Ascending aorta (tissue), 2 donors: ENCODE data around the gene PSEN1. TPM values are rescaled to one million over a fixed set of nuclear protein-coding genes. Genes with fewer than 3 reads are reported as not detected.

Experiments
- DNase-seq, 2 donors: peaks; one replicate each; pipeline ENCODE4 v3.0.0-alpha.2; 2019; ENCODE audit warnings: low spot score in 2 of 2
- H3K27ac ChIP-seq, 2 donors: fragments of 200-600 bp; sonication (generic); one replicate each; pipeline ENCODE4 v1.5.1; 2016 to 2017; ENCODE audit warnings: mild to moderate bottlenecking in 1 of 2
- H3K27me3 ChIP-seq: fragments of 200-600 bp; sonication (generic); one replicate; pipeline ENCODE4 v1.5.1; 2017
- H3K36me3 ChIP-seq, 2 donors: fragments of 200-600 bp; sonication (generic); one replicate each; pipeline ENCODE4 v1.5.1; 2016
- H3K4me1 ChIP-seq, 2 donors: fragments of 200-600 bp; sonication (generic); one replicate each; pipeline ENCODE4 v1.5.1; 2016 to 2017; ENCODE audit warnings: mild to moderate bottlenecking in 1 of 2
- H3K4me3 ChIP-seq, 2 donors: fragments of 200-600 bp; sonication (generic); one replicate each; pipeline ENCODE4 v1.5.1; 2016 to 2017; ENCODE audit warnings: mild to moderate bottlenecking in 1 of 2
- H3K9me3 ChIP-seq, 2 donors: fragments of 200-600 bp; sonication (generic); one replicate each; pipeline ENCODE4 v1.5.1; 2016
- intact Hi-C: fragments of 100-400 bp; cut with DNase I; formaldehyde crosslinking; loops from one replicate; pipeline ENCODE4 v1.15.1; 2023
- total RNA-seq: library from RNA; depleted of rRNA; stranded (reverse); fragments of >200 nt; gene quantifications from one replicate; pipeline ENCODE4 v1.1.0, GENCODE V29; 2016
- TF ChIP-seq, protein P1 (sequence below), 3 experiments: fragments of 200-600 bp in 2 of 3; fragments of 450-650 bp in 1 of 3; sonication (generic) in 2 of 3; IDR thresholded peaks; one replicate each; pipeline ENCODE4 v1.5.1; 2016 to 2019; ENCODE audit warnings: antibody characterized with exemption in 3 of 3, mild to moderate bottlenecking in 1 of 3, moderate library complexity in 1 of 3

The PSEN1 gene
- total RNA-seq, 1 donor from 2014 or later = 15.2 TPM

DNA sequence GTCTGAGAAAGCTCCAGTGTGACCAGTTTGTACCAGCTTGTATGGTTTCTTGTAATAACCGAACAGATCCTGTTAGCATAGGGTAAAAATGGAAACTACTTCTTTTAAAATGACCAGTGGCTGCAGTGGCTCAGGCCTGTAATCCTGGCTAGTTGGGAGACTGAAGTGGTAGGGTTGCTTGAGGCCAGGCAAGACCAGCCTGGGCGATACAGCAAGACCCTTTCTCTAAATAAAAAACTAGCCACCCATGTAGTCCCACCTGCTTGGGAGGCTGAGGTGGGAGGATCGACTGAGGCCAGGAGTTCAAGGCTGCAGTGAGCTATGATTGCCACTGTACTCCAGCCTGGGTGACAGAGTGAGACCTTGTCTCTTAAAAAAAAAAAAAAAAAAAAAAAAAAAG is 7.3 kb downstream of the PSEN1 start:
- Histone ChIP-seq H3K4me1 (no peaks in the 10 kb centered on the region), H3K4me3 (no peak overlapping the region), H3K36me3 (peaks cover 6 to 8% of the 10 kb centered on the region in 2 donors), H3K9me3 (no peaks in the 10 kb centered on the region), H3K27ac (no peak overlapping the region), H3K27me3 (no peaks in the 10 kb centered on the region)
- no peak for DNase-seq
- intact Hi-C loops = no loop called here
- TF ChIP-seq, protein P1, sequence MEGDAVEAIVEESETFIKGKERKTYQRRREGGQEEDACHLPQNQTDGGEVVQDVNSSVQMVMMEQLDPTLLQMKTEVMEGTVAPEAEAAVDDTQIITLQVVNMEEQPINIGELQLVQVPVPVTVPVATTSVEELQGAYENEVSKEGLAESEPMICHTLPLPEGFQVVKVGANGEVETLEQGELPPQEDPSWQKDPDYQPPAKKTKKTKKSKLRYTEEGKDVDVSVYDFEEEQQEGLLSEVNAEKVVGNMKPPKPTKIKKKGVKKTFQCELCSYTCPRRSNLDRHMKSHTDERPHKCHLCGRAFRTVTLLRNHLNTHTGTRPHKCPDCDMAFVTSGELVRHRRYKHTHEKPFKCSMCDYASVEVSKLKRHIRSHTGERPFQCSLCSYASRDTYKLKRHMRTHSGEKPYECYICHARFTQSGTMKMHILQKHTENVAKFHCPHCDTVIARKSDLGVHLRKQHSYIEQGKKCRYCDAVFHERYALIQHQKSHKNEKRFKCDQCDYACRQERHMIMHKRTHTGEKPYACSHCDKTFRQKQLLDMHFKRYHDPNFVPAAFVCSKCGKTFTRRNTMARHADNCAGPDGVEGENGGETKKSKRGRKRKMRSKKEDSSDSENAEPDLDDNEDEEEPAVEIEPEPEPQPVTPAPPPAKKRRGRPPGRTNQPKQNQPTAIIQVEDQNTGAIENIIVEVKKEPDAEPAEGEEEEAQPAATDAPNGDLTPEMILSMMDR (IDR thresholded peaks at IDR 0.05) = no peak

DNA sequence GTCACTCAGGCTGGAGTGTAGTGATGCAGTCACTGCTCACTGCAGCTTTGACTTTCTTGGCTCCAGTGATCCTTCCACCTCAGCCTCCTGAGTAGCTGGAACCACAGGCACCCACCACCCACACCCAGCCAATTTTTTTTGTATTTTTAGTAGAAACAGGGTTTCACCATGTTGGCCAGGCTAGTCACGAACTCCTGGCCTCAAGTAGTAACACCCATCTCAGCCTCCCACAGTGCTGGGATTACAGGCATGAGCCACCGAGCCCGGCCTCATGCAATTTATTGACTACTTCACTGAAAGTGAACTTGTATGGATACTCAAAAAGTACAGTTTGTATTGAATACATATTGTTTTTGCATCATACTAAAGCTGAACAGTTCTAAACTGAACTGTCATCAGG is 9.1 kb downstream of the PSEN1 start:
- no peaks in the 10 kb centered on the region for H3K27me3 ChIP-seq
- intact Hi-C loops = no loop called here
- no peak for DNase-seq
- TF ChIP-seq, protein P1 (IDR thresholded peaks at IDR 0.05) = no peak
- no peaks in the 10 kb centered on the region for H3K4me1 ChIP-seq
- no peak overlapping the region for H3K27ac ChIP-seq
- H3K36me3 ChIP-seq = peaks cover 21 to 26% of the 10 kb centered on the region in 2 donors
- H3K9me3 ChIP-seq = no peaks in the 10 kb centered on the region
- no peak overlapping the region for H3K4me3 ChIP-seq

DNA sequence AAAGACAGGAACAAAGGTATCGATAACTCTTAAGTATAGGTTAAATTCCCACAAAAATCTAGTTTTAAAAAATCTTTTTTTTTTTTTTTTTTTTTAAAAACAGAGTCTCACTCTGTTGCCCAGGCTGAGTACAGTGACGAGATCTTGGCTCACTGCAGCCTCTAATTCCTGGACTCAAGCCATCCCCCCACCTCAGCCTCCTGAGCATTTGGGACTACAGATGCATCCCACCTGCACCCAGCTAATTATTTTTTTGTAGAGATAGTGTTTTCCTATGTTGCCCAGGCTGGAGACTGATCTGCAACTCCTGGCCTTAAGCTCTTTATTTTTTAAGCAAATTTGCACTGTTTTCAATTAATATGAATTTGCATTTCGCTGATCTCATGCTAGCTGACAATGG is 9.8 kb downstream of the PSEN1 start:
- Histone ChIP-seq H3K9me3 (no peaks in the 10 kb centered on the region), H3K4me1 (no peaks in the 10 kb centered on the region), H3K4me3 (no peak overlapping the region), H3K27ac (no peak overlapping the region), H3K36me3 (peaks cover 21 to 32% of the 10 kb centered on the region in 2 donors), H3K27me3 (no peaks in the 10 kb centered on the region)
- TF ChIP-seq, protein P1 (IDR thresholded peaks at IDR 0.05) = no peak
- intact Hi-C loops = no loop called here
- no peak for DNase-seq

DNA sequence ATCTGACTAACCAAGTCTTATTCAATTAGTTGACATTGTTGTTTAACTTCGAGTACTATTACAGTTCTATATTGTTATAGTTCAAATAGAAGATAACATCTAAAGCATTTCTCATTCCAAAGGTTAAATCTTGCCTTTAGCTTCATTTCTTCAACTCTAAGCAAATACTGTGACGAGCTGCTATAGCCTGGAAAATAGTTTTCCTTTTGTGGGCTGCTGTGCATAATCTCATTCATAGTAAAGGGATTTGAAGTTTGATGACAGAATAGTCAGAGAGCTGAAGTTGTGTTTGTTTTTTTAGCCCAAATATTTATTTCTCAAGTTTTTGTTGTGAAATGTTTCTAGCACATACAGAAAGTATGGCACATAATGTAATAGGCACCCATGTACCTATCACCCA is 13.4 kb downstream of the PSEN1 start:
- no peak overlapping the region for H3K27ac ChIP-seq
- H3K36me3 ChIP-seq = peaks cover 26 to 47% of the 10 kb centered on the region in 2 donors
- H3K4me1 ChIP-seq = peaks cover 0 to 5% of the 10 kb centered on the region in 2 donors
- no peak overlapping the region for H3K4me3 ChIP-seq
- no peak for DNase-seq
- no peaks in the 10 kb centered on the region for H3K27me3 ChIP-seq
- TF ChIP-seq, protein P1 (IDR thresholded peaks at IDR 0.05) = no peak
- no peaks in the 10 kb centered on the region for H3K9me3 ChIP-seq
- intact Hi-C loops = no loop called here

DNA sequence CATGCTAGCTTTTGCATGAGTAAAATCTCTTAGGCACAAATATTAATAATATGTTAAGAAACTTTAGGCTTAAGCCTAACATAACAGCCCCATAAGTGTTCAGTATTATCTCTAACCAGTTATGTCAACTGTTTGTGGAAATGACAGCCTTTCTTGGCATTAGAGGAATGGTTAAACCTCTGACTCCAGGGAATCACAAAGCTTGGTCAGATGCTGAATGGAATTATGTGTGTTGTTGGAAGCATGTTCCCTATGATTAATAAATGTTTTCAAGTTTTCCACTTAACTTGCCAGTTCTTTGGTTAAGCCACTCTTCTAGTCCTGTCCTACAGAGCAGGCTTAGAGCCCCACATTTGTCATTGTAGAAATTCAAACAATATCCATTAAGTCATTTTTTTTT is 17.0 kb downstream of the PSEN1 start:
- TF ChIP-seq, protein P1 (IDR thresholded peaks at IDR 0.05) = no peak
- Histone ChIP-seq H3K4me3 (no peak overlapping the region), H3K27ac (peak overlapping the region; percentile 44 to 66), H3K36me3 (peaks cover 41 to 66% of the 10 kb centered on the region in 2 donors), H3K4me1 (peaks cover 0 to 5% of the 10 kb centered on the region in 2 donors), H3K9me3 (no peaks in the 10 kb centered on the region), H3K27me3 (no peaks in the 10 kb centered on the region)
- intact Hi-C loops = no loop called here
- DNase-seq = no peak

DNA sequence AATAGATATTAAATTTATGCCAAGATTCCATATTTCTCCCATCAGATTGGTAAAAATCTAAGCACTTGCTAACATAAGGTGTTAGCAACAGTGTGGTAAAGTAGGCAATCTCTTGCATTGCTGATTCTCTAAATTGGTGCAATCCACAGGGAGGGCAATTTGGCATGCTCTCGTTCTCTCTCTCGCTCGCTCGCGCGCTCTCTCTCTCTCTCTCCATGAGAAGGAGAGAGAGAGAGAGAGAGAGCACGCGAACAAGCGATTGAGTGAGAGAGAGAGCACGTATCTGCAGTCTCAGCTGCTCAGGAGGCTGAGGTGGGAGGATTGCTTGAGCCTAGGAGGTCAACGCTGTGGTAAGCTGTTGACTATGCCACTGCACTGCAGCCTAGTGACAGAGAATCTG is 25.9 kb downstream of the PSEN1 start:
- TF ChIP-seq, protein P1 (IDR thresholded peaks at IDR 0.05) = no peak
- intact Hi-C loops = no loop called here
- H3K27me3 ChIP-seq = no peaks in the 10 kb centered on the region
- no peak overlapping the region for H3K27ac ChIP-seq
- DNase-seq = no peak
- H3K36me3 ChIP-seq = peaks cover 35 to 61% of the 10 kb centered on the region in 2 donors
- H3K4me1 ChIP-seq = no peaks in the 10 kb centered on the region
- H3K9me3 ChIP-seq = no peaks in the 10 kb centered on the region
- H3K4me3 ChIP-seq = no peak overlapping the region
